Fibroblast of skin of back (primary cell): ENCODE results near the gene AP4E1. TPM values are rescaled to one million over a fixed set of nuclear protein-coding genes. Genes with fewer than 3 reads are reported as not detected.
"Not testable (repeated sequence)": the region's sequence is repeated elsewhere in the genome, so short reads cannot be mapped to it uniquely, and the experiment has no call there.

Experiments
- DNase-seq: peaks from one replicate; pipeline ENCODE4 v3.0.0-alpha.2; 2013
- polyA plus RNA-seq, 2 experiments: library from polyadenylated mRNA; unstranded; fragments of 120-200 nt; gene quantifications; one replicate each; pipeline ENCODE4 v1.2.1, GENCODE V29; 2013; ENCODE audit not compliant: insufficient read length in 2 of 2

Gene AP4E1
- 8.7 TPM for polyA plus RNA-seq (2013, experiment 1 of 2; ENCODE audit: insufficient read length)
- polyA plus RNA-seq (2013, experiment 2 of 2; ENCODE audit: insufficient read length), result 8.3 TPM

DNA sequence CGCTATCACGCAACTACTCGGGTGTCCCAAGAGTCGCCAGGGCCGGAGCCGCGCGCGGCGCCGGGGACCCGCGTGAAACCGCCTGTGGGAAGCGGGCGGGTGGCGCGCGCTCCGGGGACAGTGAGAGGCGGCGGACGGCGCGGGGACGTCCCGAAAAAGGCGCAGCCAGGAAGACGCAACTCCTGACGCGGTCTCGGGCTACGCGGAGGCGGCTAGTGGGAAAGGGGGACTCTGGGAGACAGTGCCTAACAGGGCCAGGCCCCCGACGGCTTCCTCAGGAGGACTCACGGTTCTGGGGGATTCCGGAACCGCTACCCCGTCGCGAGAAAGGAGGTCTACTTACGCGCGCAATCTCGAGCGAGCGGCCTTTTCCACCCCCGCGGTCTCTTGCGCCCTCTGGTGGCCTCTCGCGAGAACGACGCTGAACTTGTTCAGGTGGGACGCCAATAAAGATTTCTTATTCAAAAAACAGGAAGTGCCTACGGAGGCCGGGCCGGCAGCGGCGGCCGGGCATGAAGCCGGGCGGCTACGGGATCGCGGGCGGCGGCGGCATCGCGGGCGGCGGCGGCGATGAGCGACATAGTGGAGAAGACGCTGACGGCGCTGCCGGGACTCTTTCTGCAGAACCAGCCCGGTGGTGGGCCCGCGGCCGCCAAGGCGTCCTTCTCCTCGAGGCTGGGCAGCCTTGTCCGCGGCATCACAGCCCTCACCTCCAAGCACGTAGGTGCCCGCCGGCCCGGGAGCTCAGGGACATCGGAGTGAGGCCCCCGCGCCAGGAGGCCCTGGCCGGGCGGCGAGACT lies at the start of gene AP4E1:
TSS of gene AP4E1 (plus strand) at position 475 of the 801 bp plus-strand sequence. CDS start at position 571, 96 bp downstream.
- DNase-seq, result peak; percentile 89

DNA sequence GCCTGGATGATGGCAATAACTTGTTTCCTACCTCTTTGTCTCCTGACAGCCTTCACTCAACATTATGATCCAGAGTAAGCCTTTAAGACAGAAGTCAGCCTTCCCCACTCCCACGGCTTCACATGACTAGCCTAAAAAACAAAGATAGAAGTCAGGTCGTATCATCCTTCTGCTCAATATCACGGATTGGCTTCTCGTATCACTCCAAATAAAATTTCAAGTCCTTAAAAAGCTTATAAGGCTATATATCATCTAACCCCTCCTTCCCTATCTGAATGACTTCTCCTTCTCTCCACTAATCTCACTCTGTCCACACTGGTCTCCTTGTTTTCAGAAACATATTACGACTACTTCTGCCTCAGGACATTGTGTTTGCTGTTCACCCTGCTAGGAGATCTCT lies 47.7 kb upstream of the AP4E1 start:
- DNase-seq, result no peak

DNA sequence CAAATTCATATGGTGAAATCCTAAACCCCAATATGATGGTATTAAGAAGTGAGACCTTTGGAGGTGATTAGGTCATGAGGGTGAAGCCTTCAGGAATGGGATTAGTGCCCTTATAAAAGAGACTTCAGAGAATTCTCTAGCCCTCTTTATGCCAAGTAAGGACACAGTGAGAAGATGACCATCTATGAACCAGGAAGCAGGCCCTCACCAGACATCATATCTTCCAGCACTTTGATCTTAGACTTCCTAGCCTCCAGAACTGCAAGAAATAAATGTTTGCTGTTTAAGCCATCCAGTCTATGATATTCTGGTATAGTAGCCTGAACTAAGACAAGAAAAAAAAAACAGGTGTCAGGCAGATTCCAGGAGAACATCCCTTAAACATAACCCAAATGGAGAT lies 45.9 kb upstream of the AP4E1 start:
- no peak for DNase-seq

DNA sequence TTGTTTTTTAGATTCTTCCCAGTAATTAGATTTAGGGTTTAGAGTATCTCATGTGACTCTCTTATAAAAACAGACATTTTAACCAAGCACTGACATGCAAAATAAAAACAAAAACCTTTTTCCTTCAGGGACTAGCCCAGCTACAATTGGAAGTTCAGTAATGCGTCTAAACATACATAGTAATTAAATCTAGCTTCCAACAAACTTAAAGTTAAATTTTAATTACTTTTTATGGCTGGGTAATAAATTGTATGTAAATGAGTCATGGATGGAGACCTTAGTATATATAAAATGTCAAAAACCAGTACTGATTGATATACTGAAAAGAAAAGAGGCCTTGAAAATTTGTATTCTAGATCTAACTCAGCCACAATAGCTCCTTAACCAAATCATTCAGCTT lies 43.6 kb upstream of the AP4E1 start:
- DNase-seq, result no peak

DNA sequence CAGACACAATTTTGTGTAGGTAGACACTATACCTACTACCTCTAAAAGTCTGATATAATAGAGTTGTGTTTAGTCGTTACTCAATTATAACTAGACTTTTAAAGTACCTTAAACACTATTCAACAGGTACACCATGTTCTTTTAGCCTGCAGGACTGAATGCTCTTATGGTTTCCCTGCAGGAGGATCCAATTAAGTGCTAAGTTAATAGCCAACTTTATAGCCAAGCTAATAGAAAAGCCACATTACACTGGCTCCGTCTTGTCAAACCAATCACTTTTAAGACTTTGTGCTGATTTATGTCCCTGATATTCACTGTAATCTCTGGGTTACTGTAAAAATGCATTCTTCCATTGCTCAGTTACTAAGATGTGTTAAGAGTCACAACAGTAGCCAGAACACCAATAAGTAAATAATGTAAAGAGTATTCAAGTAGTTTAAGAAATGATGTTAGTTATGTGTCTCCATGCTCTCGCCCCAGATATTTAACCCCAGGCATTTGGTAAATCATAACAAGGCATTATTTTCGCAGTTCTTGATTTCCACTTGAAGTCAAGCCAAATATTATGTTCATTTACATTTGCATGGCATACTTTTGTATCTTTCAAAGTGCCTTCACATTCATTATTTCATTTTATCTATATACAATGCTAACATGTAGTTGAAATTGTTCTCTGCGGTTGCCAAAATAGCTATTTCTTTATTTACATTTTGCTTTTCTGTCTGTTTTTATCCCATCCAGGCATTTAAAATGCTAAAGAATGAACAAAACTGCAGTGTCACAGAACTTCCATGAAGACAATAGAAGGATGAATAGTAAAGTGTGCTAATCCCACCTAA lies 42.7 kb upstream of the AP4E1 start:
- DNase-seq, result no peak

DNA sequence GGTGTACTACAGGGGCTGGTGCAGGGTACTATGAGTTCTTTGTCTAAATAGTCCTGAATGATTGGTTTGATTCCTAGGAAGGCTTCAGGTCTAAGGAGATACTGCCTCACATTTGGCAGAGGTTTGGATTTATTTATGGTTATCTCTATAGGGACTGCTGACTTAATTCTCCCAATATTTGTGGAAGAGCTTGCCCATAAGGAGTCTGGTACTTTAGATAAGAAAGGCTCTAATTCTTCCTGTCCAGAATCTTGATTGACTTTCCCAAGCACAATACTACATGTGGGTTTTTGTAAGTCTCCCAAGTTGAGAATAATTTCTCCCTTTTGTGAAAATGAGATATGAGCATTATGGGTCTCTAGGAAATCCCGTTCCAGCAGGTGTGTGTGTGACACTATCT lies 36.7 kb upstream of the AP4E1 start:
- DNase-seq, result no peak

DNA sequence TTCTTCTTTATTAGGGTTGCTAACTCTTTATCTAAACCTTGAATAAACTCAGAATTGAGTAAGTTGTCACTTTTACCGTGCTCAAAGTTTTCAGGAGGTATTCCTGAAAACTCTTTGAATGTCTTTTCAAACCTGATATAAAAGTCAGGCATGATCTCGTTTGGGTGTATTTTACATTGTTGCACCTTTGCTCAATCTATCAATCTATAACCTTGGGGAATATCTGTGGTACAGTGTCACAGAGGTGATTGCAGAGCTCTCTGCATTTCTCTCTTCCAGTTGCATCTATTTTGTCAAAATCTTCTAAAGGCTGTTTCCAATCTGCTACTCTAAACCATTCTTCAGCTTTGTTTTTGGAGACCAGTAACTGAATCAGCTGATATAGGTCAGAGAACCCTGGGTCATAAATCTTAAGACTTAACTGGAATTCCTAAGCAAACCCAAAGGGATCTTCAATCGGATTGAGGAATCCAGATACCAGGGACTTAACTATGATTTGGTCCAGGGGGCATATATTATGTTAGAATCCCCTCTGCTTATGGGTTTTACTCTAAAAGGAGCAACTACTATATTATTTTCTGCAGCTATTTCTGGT lies 35.6 kb upstream of the AP4E1 start:
- DNase-seq, result no peak

DNA sequence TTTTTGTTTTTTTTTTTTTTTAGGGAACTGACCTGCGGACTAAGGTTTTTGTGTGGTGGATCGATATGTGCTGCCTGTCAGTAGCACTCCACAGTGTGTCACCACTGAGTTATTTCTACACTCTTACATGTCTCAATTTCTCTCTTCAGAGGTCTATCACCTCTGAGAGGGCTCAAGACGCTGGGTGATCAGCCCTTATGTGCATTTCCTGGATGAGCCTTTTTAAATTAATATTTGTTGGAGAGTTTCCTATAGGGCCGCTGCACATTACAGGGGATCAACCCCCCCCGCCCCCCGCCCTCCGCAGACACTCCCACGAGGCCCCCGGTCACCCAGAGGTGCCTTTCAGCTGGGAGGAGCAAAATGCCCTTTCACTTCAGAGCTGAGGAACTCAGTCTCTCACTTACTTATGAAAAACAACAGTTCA lies 34.5 kb upstream of the AP4E1 start:
- DNase-seq, result no peak

DNA sequence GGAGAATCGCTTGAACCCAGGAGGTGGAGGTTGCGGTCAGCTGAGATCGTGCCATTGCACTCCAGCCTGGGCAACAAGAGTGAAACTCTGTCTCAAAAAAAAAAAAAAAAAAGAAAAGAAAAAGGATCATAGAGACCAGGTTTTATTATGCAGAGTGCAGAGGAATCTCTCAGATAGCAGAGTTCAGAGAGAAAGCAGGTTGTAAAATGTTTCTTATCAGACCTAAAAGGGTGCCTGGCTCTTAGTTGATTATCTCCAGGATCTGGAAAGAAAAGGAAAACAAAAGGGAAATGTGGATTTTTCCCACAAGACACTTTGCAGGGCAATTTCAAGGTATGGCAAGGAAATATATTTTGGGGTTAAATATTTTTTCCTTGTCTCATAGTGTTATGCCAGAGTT lies 33.2 kb upstream of the AP4E1 start:
- DNase-seq, result not testable (repeated sequence)

DNA sequence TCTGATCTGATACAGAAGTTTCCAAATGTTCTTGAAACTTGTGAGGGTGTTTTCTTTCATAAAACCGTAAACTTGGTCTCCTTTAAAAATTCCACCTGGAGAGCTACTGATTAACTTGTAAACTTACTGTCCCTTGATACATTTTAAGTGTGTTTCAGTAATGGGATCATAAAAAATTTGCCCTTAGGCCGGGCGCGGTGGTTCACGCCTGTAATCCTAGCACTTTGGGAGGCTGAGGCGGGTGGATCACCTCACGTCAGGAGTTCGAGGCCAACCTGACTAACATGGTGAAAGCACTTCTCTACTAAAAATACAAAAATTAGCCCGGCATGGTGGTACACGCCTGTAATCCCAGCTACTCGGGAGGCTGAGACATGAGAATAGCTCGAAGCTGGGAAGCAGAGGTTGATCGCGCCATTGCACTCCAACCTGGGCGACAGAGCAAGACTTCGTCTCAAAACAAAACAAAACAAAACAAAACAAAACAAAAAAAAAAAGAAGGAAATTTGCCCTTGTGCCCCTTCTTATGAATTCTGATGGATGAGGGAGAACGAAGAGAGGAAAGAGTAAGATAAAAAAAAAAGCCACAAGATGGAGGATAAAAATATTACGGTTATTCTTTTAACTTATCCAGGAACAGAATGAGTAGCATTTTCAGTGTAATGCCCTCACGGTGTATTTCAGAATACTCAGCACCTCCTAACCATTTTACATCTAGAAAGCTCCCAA lies 32.1 kb upstream of the AP4E1 start:
- no peak for DNase-seq

DNA sequence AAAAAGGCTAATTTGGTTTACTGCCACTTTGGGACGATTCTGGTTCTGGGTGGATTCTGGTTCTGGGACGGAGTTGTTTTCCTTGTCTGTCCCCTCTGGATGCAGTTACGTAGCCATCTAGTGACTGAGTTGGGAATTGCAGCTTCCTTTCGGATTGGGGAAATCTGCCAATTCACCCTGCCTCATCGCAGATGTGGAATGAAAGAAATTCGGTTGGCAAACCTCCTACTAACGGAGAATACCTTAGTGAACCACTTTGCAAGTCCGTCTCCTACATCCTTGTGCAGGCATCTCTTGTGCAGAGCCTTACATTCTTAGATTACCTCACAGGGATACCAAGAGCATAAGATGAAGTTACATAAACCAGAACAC lies 31.5 kb upstream of the AP4E1 start:
- DNase-seq, result peak; percentile 85

DNA sequence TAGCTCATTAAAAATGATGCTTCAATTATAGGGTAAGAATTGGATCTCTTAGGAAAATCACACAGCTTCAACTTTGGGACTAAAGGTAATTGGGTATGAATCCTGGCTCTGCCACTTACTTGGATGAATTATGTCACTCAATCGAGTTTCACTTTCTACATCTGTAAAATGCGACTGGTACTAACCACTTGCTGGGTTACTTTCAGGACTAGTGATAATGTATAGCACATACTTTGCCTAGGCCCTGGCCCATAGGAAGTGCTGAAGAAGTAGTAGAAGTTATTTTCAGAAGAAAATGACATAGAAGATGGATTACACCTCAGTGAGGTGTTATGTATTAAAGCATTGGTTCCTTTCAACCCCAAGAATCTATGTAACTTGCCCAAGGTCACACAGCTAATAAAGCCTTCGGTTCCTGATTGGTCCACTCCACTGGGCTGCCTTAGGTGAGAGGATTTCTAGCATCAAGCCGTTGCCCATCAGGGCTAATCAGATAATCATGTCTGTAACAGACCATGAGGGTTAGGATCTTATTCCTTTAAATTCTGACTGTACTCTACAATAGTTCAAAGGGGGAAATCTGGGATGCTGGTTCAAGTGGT lies 29.4 kb upstream of the AP4E1 start:
- no peak for DNase-seq

DNA sequence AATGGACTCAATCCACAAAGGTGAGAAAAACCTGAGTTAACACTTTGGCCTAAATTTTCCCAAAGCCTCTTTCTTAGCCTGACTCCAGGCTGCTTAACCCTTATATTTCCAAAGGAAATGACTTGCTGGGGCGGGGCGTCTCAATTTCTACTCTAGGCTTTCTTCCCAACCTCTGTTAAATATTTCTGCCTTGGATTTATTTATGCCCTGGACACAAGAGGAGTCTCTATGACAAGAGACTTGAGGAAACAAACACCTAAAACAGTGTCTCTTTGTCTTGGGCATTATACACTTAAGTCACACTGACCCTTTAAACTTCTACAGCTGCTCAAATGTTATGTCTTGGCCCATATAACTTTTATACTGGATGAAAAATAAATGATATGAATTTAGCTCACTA lies 28.3 kb upstream of the AP4E1 start:
- peak; percentile 18 for DNase-seq

DNA sequence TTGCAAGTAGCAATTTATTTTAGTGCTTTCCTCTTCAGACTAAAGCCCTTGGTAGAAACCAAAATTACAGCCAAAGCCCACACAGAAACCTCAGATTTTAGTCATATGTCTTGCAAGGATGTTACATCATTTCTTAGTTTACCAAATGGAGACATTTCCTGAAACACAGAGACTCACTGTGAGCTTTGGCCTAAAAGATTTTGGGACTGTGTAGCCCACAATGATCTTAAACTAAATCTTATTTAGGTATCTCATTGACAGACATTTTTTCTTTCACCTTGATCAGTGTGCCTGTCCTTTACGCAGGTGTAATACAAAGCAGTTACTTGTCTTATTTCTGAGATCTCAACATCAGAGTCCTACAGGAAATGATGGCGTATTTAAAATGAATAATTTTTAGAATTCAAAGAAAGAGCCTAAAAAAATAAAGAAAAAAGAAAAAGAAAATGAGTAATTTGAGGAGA lies 27.8 kb upstream of the AP4E1 start:
- DNase-seq, result peak; percentile 82

DNA sequence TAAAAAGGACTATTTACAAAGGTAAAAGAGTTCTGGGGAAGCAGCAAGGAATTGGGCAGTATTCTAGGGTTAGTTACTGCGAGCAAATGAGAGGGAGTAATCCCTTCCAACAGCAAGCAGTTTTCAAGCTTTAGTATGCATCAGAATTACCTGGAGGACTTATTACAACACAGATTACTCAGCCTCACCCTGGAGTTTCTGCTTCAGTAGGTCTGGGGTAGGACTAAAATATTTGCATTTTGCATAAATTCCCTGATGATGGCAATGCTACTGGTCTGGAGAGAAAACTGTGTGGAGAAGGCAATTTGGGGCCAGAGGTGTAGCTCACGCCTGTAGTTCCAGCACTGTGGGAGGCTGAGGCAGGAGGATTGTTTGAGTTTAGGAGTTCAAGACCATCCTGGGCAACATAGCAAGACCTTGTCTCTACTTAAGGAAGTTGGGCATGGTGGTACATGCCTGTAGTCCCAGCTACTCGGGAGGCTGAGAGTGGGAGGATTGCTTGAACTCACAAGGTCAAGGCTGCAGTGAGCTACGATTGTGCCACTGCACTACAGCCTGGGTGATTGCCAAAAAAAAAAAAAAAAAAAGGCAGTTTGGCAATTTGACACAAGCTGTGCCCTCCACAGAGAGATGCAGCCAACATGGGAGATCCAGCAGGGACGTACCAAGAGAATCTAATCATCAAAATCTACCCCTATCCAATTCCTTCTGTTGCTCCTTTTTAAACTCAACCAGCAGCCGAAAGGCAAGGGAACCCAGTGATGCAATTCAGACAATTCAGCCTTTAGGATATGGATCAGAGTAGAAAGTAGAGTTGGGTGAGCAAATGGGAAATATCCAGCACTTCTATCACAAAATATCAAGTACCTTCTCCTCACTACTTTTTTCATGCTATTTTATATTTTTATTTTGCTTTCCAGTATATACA lies 27.1 kb upstream of the AP4E1 start:
- no peak for DNase-seq

DNA sequence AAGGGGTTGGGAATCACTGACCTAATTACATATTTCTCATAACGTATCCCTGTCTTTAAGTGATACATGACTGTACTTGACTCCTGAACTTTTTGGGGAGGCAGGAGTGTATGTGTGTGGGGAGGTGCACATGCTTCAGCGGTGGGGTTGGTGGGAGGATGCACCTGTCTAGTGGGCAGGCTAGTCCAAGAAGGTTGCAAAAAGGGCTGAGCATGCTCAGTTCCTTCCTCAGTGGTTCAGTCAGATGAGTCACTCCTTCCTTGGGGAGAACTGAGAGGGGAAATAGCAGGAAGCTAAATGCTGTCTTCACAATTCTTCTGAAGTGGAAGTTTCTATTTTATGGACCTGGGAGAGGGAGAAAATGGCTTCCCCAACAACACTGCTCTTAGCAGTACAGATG lies 24.6 kb upstream of the AP4E1 start:
- peak; percentile 74 for DNase-seq

DNA sequence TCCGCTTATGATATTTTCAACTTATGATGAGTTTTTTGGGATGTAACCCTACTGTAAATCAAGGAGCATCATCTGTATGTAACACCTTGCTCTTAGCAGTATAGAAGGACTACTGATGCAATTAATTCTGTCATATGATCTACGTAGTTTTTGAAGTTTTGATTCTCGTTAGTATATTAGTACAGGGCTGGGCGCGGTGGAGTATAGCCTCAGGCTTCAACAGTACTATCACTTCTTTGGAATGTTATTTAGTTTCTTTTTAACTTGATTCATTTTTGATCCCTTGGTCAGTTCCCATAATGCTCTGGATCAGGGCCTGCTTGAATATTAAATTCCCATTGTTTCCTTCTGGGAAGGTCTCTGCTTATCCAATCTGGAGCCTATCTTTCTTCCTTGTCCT lies 23.9 kb upstream of the AP4E1 start:
- peak; percentile 64 for DNase-seq

DNA sequence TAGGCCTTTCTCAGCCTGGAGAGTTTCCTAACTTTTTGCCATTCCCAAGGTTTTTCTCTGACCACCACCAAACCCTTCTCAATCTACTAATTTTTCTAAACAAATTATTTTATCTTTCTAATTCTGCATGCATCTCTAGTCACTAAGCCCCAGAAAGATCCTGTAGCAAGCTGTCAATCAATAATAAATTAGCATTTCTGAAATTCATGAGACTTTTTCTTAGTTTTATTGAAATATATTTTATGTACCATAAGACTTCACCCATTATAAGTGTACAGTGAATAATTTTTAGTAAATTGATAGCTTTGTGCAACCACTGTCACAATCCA lies 22.4 kb upstream of the AP4E1 start:
- no peak for DNase-seq

DNA sequence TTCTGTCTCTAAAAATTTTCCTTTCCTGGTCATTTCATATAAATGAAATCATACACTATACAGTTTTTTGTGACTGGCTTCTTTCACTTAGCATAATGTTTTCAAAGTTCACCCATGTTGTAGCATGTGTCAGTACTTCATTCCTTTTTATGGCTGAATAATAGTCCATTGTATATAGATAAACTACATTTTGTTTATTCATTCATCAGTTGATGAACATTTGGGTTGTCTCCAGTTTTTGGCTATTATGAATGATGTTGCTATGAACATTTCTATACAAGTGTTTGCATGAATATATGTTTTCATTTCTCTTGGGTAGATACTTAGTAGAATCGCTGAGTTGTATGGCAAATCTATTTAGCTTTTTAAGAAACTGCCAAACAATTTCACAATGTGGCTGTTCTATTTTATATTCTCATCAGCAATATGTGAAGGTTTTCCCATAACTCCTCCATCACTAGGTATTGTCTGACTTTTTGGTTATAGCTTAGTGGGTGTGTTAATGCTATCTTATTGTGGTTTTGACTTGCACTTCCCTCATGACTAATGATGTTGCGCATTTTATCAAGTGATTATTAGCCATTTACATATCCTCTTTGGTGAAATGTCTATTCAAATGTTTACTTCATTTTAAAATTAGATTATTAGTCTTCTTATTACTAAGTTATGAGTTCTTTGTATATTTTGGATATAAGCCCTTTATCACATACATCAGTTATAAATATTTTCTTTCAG lies 21.7 kb upstream of the AP4E1 start:
- no peak for DNase-seq

DNA sequence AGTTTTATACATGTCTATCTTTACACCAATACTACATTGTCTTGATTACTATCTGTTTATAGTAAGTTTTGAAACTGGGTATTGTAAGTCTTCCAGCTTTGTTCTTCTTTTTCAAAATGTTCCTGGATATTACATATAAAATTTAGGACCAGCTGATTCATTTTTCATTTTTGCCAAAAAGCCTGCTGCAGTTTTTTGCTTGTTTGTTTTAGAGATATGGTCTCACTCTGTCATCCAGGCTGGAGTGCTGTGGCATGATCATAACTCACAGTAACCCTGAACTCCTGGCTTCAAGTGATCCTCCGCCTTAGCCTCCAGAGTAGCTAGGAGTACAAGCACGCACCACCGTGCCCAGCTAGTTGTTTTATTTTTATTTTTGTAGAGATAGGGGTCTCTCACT lies 20.4 kb upstream of the AP4E1 start:
- peak; percentile 35 for DNase-seq
